Osteoblast (primary cell): ENCODE measurements around the gene UNC80. TPM values are rescaled to one million over a fixed set of nuclear protein-coding genes. Genes with fewer than 3 reads are reported as not detected.

Experiments
- DNase-seq: peaks from one replicate; pipeline ENCODE4 v3.0.0; 2011; ENCODE audit warnings: low spot score, mixed read lengths; ENCODE audit not compliant: insufficient read length; ENCODE audit errors: missing footprints
- H2AFZ ChIP-seq: 2 replicates; pipeline ENCODE4 v1.6.0; 2011; ENCODE audit warnings: mild to moderate bottlenecking, low read length
- H3K27ac ChIP-seq: 2 replicates; pipeline ENCODE4 v1.5.1; 2011; ENCODE audit warnings: mild to moderate bottlenecking, low read depth, low read length, moderate library complexity
- H3K27me3 ChIP-seq: 2 replicates; pipeline ENCODE4 v1.6.0; 2012; ENCODE audit warnings: mild to moderate bottlenecking, control low read depth, inconsistent platforms, low read length, moderate library complexity; ENCODE audit not compliant: insufficient read depth
- H3K36me3 ChIP-seq: 2 replicates; pipeline ENCODE4 v1.5.1; 2011; ENCODE audit warnings: mild to moderate bottlenecking, low read length, control low read depth, moderate library complexity; ENCODE audit not compliant: insufficient read depth
- H3K4me1 ChIP-seq: 2 replicates; pipeline ENCODE4 v1.5.1; 2011; ENCODE audit warnings: mild to moderate bottlenecking, low read length, control low read depth, moderate library complexity; ENCODE audit not compliant: insufficient read depth
- H3K4me2 ChIP-seq: 2 replicates; pipeline ENCODE4 v1.6.0; 2011; ENCODE audit warnings: mild to moderate bottlenecking, low read length; ENCODE audit not compliant: insufficient read depth
- H3K4me3 ChIP-seq: fragments of 200-600 bp; sonication (generic); 3 replicates; pipeline ENCODE4 v1.5.1; 2012; ENCODE audit warnings: mild to moderate bottlenecking, low read length, inconsistent platforms; ENCODE audit not compliant: insufficient read depth
- H3K79me2 ChIP-seq: 2 replicates; pipeline ENCODE4 v1.6.0; 2012; ENCODE audit warnings: mild to moderate bottlenecking, low read length, control low read depth, inconsistent platforms; ENCODE audit not compliant: insufficient read depth
- H3K9me3 ChIP-seq: 2 replicates; pipeline ENCODE4 v1.5.1; 2011; ENCODE audit warnings: low read depth, low read length, control low read depth
- H4K20me1 ChIP-seq: 2 replicates; pipeline ENCODE4 v1.6.0; 2012; ENCODE audit warnings: mild to moderate bottlenecking, low read length, control low read depth; ENCODE audit not compliant: insufficient read depth
- total RNA-seq: library from RNA; depleted of rRNA; stranded (reverse); fragments of >200 nt; gene quantifications from 2 replicates; pipeline ENCODE4 v1.2.3, GENCODE V29; 2012
- TF ChIP-seq, protein P1 (sequence below): IDR thresholded peaks from 2 replicates; pipeline ENCODE4 v1.5.1; 2011; ENCODE audit warnings: mild to moderate bottlenecking, low read depth, low read length, moderate library complexity; ENCODE audit errors: extremely low read depth

Gene UNC80
- total RNA-seq, 1 donor: not detected

DNA sequence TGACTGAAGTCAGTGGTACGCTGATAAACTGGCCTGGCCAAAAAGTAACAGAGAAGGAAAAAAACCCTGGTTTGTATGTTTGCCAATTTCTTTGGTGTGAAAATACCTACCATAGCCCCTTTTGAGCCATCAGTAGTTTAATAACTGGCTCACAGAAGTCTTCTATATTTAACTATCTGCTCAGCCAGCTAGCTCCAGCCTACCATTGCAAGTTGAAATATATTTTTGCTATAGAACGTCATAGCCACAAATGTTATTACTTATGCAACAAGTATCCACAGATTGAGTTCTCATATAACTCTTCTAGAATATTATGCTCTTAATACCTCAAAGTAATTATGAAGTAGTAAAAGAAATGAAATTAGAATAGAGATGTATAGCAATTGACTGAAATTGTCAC, 256.0 kb downstream of the UNC80 start:
- no peaks in the 10 kb centered on the region for H3K79me2 ChIP-seq
- H3K27me3 ChIP-seq: no peaks in the 10 kb centered on the region
- H3K4me1 ChIP-seq: no peaks in the 10 kb centered on the region
- H3K36me3 ChIP-seq: peaks cover 8% of the 10 kb centered on the region
- DNase-seq: no peak
- H3K4me2 ChIP-seq: no peak overlapping the region
- no peak overlapping the region for H3K27ac ChIP-seq
- H3K9me3 ChIP-seq: no peaks in the 10 kb centered on the region
- H2AFZ ChIP-seq: no peak overlapping the region
- no peak overlapping the region for H3K4me3 ChIP-seq
- TF ChIP-seq, protein P1, sequence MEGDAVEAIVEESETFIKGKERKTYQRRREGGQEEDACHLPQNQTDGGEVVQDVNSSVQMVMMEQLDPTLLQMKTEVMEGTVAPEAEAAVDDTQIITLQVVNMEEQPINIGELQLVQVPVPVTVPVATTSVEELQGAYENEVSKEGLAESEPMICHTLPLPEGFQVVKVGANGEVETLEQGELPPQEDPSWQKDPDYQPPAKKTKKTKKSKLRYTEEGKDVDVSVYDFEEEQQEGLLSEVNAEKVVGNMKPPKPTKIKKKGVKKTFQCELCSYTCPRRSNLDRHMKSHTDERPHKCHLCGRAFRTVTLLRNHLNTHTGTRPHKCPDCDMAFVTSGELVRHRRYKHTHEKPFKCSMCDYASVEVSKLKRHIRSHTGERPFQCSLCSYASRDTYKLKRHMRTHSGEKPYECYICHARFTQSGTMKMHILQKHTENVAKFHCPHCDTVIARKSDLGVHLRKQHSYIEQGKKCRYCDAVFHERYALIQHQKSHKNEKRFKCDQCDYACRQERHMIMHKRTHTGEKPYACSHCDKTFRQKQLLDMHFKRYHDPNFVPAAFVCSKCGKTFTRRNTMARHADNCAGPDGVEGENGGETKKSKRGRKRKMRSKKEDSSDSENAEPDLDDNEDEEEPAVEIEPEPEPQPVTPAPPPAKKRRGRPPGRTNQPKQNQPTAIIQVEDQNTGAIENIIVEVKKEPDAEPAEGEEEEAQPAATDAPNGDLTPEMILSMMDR: no peak
- H4K20me1 ChIP-seq: no peaks in the 10 kb centered on the region

GRCh38 chr2:210028178-210028577, 256.5 kb downstream of the UNC80 start:
- no peak overlapping the region for H3K4me3 ChIP-seq
- H3K79me2 ChIP-seq: no peaks in the 10 kb centered on the region
- H3K27me3 ChIP-seq: no peaks in the 10 kb centered on the region
- no peaks in the 10 kb centered on the region for H3K9me3 ChIP-seq
- no peak overlapping the region for H3K4me2 ChIP-seq
- H3K27ac ChIP-seq: no peak overlapping the region
- TF ChIP-seq, protein P1: no peak
- H3K4me1 ChIP-seq: no peaks in the 10 kb centered on the region
- H3K36me3 ChIP-seq: peaks cover 2% of the 10 kb centered on the region
- no peak overlapping the region for H2AFZ ChIP-seq
- DNase-seq: no peak
- no peaks in the 10 kb centered on the region for H4K20me1 ChIP-seq

GRCh38 chr2:210034087-210034683, 262.6 kb downstream of the UNC80 start:
- Histone ChIP-seq H3K4me2 (no peak overlapping the region), H2AFZ (no peak overlapping the region), H4K20me1 (no peaks in the 10 kb centered on the region)

DNA sequence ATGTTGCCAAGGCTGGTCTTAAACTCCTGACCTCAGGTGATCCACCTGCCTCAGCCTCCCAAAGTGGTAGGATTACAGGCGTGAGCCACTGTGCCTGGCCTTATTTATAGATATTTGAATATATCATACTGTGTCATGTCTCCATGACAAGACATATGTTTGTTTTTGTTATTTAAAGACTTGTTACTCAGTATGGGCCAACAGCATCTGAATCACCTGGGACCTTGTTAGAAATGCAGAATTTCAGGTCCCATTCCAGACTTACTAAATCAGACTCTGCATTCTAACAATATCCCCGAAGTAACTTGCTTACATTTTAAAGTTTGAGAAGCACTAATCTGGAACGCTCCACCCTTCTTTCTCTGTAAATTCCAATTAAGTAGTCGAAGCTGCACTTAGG, 264.0 kb downstream of the UNC80 start:
- Histone ChIP-seq H3K27me3 (no peaks in the 10 kb centered on the region), H3K27ac (no peak overlapping the region), H3K4me2 (no peak overlapping the region), H3K79me2 (no peaks in the 10 kb centered on the region), H3K9me3 (no peaks in the 10 kb centered on the region), H3K36me3 (no peaks in the 10 kb centered on the region), H4K20me1 (no peaks in the 10 kb centered on the region), H3K4me1 (no peaks in the 10 kb centered on the region), H3K4me3 (no peak overlapping the region), H2AFZ (no peak overlapping the region)
- TF ChIP-seq, protein P1: no peak
- no peak for DNase-seq

More at GRCh38 chr2:210034087-210034683, 262.6 kb downstream of the UNC80 start:
- H3K4me3 ChIP-seq: no peak overlapping the region
- no peaks in the 10 kb centered on the region for H3K27me3 ChIP-seq
- H3K9me3 ChIP-seq: no peaks in the 10 kb centered on the region
- no peak for DNase-seq
- H3K4me1 ChIP-seq: no peaks in the 10 kb centered on the region
- H3K79me2 ChIP-seq: no peaks in the 10 kb centered on the region
- TF ChIP-seq, protein P1: no peak
- no peaks in the 10 kb centered on the region for H3K36me3 ChIP-seq
- no peak overlapping the region for H3K27ac ChIP-seq
